C4-2B (cell line): Measurements from ENCODE around the gene KRTAP4-2.
"Not testable (repeated sequence)": the region's sequence is repeated elsewhere in the genome, so short reads cannot be mapped to it uniquely, and the experiment has no call there.

Source experiments
- ZFX ChIP-seq: fragments of 450-650 bp; IDR thresholded peaks from 2 replicates; pipeline ENCODE4 v1.6.1; 2017
- TF ChIP-seq, protein P1 (sequence below): fragments of 450-650 bp; conservative IDR thresholded peaks from 2 replicates; pipeline ENCODE4 v1.5.1; 2017; ENCODE audit warnings: mild to moderate bottlenecking

DNA sequence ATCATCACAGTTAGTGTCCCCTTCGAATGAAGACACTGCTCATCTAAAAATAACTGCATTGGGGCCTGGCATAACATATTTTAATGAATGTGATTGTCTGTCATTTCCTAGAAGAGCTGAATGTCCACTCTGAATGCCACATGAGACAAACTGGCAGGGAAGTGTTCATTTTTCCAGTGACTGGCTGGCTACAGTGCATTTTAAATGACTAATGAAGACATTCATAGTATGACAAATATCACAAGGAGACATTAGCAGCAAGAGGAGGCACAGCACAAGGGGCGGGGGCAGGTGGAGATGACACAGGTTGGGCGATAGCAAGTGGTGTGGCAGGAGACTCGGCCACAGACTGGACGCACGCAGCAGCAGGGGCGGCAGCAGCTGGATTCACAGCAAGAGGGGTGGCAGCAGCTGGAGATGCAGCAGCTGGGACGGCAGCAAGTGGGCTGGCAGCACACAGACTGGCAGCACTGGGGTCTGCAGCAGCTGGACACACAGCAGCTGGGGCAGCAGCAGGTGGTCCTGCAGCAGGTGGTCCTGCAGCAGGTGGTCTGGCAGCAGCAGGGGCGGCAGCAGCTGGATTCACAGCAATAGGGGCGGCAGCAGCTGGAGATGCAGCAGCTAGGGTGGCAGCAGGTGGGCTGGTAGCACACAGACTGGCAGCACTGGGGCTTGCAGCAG, 28.9 kb downstream of the KRTAP4-2 start:
- TF ChIP-seq, protein P1, sequence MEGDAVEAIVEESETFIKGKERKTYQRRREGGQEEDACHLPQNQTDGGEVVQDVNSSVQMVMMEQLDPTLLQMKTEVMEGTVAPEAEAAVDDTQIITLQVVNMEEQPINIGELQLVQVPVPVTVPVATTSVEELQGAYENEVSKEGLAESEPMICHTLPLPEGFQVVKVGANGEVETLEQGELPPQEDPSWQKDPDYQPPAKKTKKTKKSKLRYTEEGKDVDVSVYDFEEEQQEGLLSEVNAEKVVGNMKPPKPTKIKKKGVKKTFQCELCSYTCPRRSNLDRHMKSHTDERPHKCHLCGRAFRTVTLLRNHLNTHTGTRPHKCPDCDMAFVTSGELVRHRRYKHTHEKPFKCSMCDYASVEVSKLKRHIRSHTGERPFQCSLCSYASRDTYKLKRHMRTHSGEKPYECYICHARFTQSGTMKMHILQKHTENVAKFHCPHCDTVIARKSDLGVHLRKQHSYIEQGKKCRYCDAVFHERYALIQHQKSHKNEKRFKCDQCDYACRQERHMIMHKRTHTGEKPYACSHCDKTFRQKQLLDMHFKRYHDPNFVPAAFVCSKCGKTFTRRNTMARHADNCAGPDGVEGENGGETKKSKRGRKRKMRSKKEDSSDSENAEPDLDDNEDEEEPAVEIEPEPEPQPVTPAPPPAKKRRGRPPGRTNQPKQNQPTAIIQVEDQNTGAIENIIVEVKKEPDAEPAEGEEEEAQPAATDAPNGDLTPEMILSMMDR = not testable (repeated sequence)
- not testable (repeated sequence) for TF ChIP-seq ZFX
